GM19035 (cell line): Measurements from ENCODE around the gene KLHL10.
"Not testable (repeated sequence)": the region's sequence is repeated elsewhere in the genome, so short reads cannot be mapped to it uniquely, and the experiment has no call there.

Experiments
- ATAC-seq: cut with Tn5 transposase; IDR thresholded peaks from one replicate; pipeline ENCODE4 v1.9.1; 2021; ENCODE audit not compliant: unreplicated experiment

KLHL10 gene

GRCh38 chr17:41849251-41849990 is 11.8 kb downstream of the KLHL10 start:
- ATAC-seq, result no peak

DNA sequence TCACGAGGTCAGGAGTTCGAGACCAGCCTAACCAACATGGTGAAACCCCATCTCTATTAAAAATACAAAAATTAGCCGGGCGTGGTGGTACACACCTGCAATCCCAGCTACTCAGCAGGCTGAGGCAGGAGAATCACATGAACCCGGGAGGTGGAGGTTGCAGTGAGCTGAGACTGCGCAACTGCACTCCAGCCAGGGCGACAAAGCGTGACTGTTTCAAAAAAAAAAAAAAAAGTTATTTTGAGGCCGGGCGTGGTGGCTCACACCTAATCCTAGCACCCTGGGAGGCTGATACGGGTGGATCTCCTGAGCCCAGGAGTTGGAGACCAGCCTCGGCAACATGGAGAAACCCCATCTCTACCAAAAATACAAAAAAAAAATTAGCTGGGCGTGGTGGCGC is 13.8 kb downstream of the KLHL10 start:
- ATAC-seq, result not testable (repeated sequence)

GRCh38 chr17:41860254-41860931 is 22.8 kb downstream of the KLHL10 start:
- ATAC-seq, result no peak

- ATAC-seq, result no peak
These were observed 25.6 kb downstream of the KLHL10 start for GRCh38 chr17:41863074-41863848.

GRCh38 chr17:41864498-41864835 is 26.8 kb downstream of the KLHL10 start:
- peak; percentile 35 for ATAC-seq

DNA sequence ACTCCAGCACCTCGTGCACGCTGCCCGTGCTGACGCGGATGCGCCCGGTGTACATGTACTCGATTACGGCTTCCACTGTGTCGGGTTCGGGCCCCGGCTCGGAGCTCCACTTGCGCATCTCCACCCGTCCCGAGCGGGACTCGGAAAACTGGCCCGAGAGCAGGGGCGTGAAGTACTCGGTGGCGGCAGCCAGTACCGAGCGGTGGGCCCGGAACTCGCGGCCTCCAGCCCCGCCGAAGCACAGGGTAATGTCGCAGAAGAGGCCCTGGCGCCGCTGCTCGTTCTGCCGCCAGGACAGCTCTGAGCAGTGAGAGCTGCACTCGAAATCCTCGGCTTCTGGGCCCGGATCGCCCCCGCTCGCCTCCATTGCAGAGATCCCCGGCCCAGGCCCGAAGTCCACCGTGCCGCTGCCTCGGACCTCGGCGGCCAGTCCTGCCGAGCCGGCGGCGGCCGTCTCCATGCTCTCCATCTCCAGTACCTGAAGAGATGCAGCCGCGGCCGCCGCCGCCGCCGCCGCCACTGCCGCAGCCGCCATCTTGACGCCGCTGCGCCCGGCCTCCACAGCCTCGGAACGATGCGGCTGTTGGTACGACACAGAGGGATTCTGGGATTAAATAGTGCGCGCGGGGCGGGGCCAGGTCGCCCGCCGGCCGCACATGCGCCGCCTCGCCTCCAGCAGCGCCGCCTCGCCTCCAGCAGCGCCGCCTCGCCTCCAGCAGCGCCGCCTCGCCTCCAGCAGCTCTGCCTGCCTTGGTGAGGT is 27.4 kb downstream of the KLHL10 start, which contains the start of gene KLHL11:
KLHL11 (minus strand) TSS at position 588 of the 760 bp plus-strand sequence; CDS start at position 535, 53 bp downstream.
- ATAC-seq, result peak; percentile 89

- no peak for ATAC-seq
These were observed 27.9 kb downstream of the KLHL10 start for GRCh38 chr17:41865596-41865893.

GRCh38 chr17:41868568-41868967 is 30.9 kb downstream of the KLHL10 start:
- ATAC-seq, result no peak

DNA sequence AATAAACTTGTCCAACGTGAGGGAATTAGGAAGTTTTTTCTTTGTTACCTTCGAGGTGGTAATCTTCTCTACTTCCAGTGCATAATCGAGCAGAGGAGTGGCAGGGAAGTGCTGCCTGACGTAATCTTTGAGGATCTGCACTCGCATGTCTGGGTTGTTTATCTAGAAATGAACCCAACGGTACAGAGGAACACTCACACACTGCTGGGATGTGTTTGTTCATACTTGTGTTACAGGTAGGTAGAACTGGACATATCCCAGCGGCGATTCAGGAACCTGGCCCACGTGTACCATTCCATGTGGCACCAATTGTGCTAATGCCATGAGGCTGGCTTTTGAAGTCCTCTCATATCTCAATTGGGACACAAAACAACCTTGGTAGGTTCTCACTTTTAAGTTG is 31.8 kb downstream of the KLHL10 start:
- no peak for ATAC-seq

GRCh38 chr17:41870097-41870496 is 32.5 kb downstream of the KLHL10 start:
- no peak for ATAC-seq

DNA sequence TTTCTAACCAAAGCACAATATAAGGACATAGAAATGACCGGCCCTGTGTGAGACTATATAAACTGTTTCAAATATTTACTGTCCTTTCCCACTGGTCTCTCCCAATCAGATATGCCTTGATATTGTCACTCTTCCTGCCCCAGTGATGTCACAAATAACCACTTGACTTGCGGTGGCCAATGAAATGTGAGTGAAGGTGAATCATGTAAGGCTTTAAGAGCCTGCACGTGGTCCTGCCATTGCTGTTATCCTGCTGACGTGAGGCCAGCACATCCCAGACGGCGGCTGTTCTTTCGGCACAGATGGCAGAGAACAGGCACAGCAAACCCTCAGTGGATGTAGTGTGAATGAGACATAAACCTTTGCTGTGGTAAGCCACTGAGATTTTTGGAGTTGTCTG is 33.0 kb downstream of the KLHL10 start:
- no peak for ATAC-seq

- ATAC-seq, result no peak
These were observed 34.2 kb downstream of the KLHL10 start for GRCh38 chr17:41871789-41872188.

GRCh38 chr17:41873559-41874292 is 36.1 kb downstream of the KLHL10 start:
- no peak for ATAC-seq

DNA sequence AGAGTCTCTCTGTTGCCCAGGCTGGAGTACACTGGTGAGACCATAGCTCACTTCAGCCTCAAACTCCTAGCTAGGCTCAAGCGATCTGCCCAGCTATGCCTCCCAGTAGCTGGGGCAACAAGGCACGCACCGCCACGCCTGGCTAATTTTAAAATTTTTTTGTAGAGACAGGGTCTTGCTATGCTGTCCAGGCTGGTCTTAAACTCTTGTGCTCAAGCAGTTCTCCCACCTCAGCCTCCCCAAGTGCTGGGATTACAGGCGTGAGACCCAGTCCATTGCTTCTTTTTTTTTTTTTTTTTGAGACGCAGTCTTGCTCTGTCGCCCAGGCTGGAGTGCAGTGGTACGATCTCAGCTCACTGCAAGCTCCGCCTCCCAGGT is 36.7 kb downstream of the KLHL10 start:
- not testable (repeated sequence) for ATAC-seq

DNA sequence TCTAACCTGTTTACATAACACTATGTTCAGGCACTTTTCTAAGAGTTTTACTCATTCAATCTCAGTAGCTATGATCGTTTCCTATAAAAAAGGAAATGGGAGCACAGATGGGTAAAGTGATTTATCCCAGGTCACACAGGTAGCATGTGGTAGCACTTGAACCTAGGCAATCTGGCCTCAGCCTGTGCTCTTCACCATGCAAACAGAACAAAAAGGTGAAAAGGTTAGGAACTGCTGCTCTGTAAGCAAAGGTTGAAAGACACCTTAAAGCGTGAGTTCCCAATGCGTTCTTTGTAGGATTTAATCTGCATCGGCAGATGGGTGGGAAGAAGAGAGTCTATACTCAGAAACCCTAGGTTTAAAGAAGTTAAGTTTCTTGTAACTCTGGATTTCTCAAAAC is 42.5 kb downstream of the KLHL10 start:
- ATAC-seq, result no peak

DNA sequence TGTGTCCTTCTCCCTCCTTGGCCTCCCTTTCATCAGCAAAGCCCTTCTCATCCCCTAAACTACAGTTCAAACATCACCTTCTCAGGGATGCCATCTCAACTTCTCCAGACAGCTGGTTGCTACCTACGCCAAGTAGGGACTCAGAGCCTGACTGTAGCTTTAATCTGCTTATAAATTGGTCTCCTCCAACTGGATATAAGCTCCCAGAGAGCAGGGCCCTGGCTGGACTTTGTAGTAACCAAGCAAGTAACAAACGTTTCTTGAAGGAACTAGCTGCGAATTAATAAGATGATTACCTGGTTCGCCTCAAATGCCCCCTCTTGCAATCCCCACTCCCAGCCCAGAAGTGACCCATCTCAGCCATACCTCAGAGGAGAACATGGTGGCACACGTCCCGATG is 45.1 kb downstream of the KLHL10 start:
- ATAC-seq, result no peak

- no peak for ATAC-seq
These were observed 48.1 kb downstream of the KLHL10 start for GRCh38 chr17:41885733-41886132.

DNA sequence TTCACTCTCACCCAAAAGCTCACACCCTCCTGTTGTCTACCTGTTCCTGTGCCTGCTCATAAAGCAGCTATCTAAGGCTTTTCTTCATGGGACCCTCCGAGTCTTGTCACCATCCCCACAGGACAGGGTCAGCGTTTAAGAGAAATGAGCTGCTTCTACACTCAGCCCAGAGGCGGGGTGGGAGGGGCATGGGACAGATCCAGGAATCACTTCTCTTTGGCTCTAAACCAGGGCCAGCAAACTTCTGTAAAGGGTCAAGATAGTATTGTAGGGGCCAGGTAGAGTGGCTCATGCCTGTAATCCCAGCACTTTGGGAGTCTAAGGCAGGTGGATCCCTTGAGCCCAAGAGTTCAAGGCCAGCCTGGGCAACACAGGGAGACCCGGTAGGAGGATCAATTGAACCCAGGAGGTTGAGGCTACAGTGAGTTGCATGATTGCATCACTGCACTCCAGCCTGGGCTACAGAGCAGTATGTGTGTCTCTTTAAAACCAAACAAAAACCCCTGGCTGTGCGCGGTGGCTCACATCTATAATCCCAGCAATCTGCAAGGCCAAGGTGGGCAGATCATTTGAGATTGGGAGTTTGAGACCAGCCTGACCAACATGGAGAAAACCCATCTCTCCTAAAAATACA is 50.8 kb downstream of the KLHL10 start:
- no peak for ATAC-seq

DNA sequence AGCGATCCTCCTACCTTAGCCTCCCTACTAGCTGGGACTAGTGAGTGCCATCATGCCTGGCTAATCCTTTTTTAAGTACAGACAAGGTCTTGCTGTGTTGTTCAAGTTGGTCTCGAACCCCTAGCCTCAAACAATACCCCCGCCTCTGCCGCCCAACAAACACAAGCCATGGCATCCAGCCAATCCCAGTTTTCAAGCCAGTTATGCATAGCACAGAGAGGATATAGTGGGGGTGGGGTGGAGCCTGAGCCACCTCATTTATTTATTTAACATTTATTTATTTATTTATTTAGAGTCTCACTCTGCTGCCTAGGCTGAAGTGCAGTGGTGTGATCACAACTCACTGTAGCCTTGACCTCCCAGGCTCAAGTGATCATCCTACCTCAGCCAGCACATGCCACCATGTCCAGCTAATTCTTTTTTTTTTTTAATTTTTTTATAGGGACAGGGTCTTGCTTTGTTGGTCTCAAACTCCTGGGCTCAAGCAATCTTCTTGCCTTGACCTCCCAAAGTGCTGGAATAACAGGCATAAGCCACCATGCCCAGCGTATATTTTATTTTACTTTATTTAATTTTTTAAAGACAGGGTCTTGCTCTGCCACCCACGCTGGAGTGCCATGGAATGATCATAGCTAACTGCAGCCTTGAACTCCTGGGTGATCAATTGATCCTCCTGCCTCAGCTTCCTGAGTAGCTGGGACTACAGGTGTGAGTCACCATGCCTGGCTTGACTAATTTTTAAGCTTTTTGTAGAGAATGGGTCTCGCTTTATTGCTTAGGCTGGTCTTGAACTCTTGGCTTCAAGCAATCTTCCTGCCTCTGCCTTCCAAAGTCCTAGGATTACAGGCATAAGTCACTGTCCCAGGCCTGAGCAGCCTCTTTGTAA is 53.8 kb downstream of the KLHL10 start:
- ATAC-seq, result no peak
